Stimulated activated CD4-positive, alpha-beta T cell treated with anti-CD3 and anti-CD28 coated beads, Interleukin-15, amount 100 ng/mL, for 48 hours (primary cell): ENCODE data around the gene LCA5.
"Not testable (repeated sequence)": the region's sequence is repeated elsewhere in the genome, so short reads cannot be mapped to it uniquely, and the experiment has no call there.

ENCODE experiments used
- DNase-seq, 2 donors: peaks; one replicate each; pipeline ENCODE4 v3.0.0-alpha.2; 2020; ENCODE audit warnings: low read depth in 2 of 2

The LCA5 gene

GRCh38 chr6:79467716-79468115, 69.5 kb downstream of the LCA5 start:
- no peak for DNase-seq

- no peak for DNase-seq
Observed at GRCh38 chr6:79466207-79466834, 70.9 kb downstream of the LCA5 start.

DNA sequence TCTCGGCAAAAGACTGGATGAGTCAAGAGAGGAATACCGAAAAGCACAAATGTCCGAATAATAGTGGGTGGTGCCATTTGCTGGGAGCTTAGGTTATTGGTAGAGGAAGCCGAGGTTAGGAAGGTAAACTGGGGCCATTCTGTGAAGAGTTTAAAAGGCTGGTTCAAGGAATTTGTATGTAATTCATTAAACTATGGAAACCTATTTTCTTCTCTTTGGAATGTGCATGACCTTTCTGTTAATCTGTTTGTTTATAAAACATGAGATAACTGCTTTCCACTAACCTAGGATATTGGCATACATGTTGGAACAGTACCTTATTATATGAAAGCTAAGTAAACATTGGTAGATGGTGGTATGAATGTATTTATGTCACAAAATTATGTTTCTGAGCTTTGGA, 71.8 kb downstream of the LCA5 start:
- no peak for DNase-seq

DNA sequence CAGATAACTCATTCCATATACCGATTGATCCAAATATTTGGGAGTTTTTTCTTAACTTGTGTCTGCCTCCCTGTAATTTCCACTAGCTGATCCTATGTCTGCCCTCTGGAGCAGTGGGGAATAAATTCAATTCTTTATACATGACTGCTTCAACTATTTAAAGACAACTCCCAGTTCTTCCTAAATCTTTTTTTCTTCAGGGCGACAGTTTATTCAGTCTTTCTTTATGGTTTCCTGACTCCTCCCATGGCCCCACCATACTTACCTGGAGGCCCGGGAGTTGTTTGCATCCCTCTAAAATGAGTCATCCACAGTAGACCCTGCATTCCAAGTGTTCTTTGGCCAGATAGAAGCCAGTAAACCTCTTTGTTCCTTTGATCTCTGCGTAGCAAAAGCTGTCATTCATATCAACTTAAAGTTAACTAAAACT, 73.6 kb downstream of the LCA5 start:
- DNase-seq = no peak

DNA sequence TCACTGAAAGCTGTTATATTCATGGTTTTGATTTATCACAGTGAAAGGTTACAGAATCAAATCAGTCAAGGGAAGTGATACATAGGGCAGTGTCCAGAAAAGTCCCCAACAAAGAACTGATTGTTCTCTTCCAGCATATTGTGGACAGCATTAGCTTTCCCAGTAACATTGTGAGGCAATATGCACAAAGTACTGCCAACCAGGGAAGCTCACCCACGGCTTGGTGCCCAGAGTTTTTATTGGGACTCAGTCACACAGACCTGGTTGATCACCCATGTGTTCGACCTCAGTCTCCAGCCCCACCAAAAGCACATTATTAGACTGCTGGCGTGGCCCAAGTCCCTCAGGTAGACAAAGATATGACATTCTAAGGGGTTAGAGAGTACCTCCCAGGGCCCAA, 76.0 kb downstream of the LCA5 start:
- no peak for DNase-seq

- DNase-seq = no peak
Observed at GRCh38 chr6:79455446-79455845, 81.8 kb downstream of the LCA5 start.

GRCh38 chr6:79453558-79454042, 83.6 kb downstream of the LCA5 start:
- no peak for DNase-seq

GRCh38 chr6:79450984-79451383, 86.2 kb downstream of the LCA5 start:
- no peak for DNase-seq

- no peak for DNase-seq
Observed at GRCh38 chr6:79446006-79446405, 91.2 kb downstream of the LCA5 start.

- DNase-seq = not testable (repeated sequence)
Observed at GRCh38 chr6:79443876-79444275, 93.4 kb downstream of the LCA5 start.

- DNase-seq = no peak
Observed at GRCh38 chr6:79441192-79441591, 96.0 kb downstream of the LCA5 start.

GRCh38 chr6:79440598-79440997, 96.6 kb downstream of the LCA5 start:
- DNase-seq = no peak

- DNase-seq = no peak
Observed at GRCh38 chr6:79438030-79438429, 99.2 kb downstream of the LCA5 start.

GRCh38 chr6:79436241-79436640, 101.0 kb downstream of the LCA5 start:
- DNase-seq = no peak

- DNase-seq = no peak
Observed at GRCh38 chr6:79435746-79436145, 101.5 kb downstream of the LCA5 start.
